Right renal cortex interstitium (tissue), 3 donors: Measurements from ENCODE around the gene C19orf33. TPM values are rescaled to one million over a fixed set of nuclear protein-coding genes. Genes with fewer than 3 reads are reported as not detected.
"Not testable (repeated sequence)": the region's sequence is repeated elsewhere in the genome, so short reads cannot be mapped to it uniquely, and the experiment has no call there.

Experiments used
- DNase-seq, 3 donors: peaks; one replicate each; pipeline ENCODE4 v3.0.0-alpha.2; 2013; ENCODE audit warnings: low read depth in 3 of 3, low spot score in 2 of 3
- polyA plus RNA-seq, 3 donors: library from polyadenylated mRNA; unstranded; fragments of 120-200 nt; gene quantifications; one replicate each; pipeline ENCODE4 v1.2.1, GENCODE V29; 2013; ENCODE audit not compliant: insufficient read length in 3 of 3

Gene C19orf33
- 10 to 100 TPM in 2 of 3 donors, 1 to 10 TPM in 1; 5.2 to 10.7 (median 10.5) TPM for polyA plus RNA-seq

DNA sequence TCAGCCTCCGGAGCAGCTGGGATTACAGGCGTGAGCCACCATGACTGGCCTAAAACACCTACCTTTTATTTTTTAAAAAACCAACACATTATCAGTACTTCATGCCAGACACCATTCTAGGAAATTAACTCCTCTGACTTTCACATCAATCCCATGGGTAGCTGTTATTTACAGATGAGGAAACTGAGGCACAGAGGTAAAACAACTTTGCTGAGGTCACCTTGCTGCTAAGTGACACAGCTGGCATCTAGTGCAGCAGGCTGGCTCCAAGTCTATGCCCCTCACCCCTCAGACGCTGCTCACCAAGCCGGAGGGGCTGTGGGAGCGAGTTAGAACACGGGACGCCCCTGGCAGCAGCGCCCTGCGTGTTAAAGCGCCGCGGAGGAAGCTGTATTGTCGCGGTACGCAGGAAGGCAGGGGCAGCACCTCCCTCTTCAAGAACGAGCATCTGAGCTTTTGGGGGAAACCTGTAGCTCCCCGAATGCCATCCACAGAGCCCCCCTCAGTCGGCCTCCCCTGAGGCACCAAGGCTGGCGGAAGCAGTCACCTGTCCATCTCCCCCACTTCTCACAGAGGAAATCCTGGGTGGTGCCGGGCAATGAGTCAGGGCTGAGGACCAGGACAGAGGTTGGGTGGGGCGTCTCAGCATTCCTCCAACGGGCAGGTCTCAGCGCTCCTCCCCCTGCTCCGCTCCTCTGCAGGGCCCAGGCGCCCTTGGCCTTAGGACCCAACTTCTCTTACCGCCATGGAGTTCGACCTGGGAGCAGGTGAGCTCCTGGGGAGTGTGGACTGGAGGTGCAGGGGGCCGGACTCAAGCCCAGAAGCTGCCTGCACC, at the start of gene C19orf33:
TSS of gene C19orf33 (plus strand) at position 735 of the 835 bp plus-strand sequence. CDS start at position 746, 11 bp downstream.
- no peak for DNase-seq

DNA sequence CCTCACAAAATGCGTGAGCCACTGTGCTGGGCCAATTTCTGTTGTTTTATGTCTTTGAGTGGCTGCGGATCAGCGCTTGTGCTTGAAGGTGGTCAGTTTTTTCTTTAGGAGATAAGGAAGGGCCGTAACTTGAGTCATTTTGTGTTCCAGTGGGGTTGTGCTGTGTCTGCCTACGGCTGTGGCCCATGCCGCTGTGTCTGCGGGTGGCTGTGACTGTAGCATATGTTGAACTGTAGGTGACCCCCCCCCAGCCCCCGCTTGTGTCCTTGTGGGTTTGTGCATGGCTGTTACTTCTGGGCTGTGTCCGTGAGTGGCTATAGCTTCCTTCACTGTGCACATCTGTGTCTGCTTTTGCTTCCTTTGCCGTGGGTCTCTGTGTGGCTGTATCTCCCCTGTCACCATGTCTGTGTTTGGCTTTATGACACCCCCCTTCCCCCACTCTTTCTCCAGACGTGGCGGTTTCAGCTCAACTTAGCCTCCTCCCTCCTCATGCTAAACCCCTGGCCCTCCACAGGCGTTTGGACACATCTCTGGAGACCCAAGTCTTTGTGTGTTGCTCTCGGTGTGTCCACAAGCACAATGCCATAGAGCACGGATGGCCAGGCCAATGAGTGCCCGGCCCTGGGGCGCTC, 48.6 kb upstream of the C19orf33 start:
- no peak for DNase-seq

DNA sequence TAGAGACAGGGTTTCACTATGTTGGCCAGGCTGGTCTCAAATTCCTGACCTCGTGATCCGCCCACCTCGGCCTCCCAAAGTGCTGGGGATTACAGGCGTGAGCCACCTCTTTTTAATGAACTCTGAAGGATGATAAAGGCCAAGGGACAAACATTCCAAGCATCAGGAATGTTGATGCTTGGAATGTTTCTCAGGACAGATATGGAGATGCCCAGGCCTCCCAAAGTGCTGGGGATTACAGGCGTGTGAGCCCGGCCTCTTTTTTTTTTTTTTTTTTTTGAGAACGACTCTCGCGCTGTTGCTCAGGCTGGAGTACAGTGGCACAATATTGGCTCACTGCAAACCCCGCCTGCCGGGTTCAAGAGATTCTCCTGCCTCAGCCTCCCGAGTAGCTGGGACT, 42.1 kb upstream of the C19orf33 start:
- DNase-seq = not testable (repeated sequence)

DNA sequence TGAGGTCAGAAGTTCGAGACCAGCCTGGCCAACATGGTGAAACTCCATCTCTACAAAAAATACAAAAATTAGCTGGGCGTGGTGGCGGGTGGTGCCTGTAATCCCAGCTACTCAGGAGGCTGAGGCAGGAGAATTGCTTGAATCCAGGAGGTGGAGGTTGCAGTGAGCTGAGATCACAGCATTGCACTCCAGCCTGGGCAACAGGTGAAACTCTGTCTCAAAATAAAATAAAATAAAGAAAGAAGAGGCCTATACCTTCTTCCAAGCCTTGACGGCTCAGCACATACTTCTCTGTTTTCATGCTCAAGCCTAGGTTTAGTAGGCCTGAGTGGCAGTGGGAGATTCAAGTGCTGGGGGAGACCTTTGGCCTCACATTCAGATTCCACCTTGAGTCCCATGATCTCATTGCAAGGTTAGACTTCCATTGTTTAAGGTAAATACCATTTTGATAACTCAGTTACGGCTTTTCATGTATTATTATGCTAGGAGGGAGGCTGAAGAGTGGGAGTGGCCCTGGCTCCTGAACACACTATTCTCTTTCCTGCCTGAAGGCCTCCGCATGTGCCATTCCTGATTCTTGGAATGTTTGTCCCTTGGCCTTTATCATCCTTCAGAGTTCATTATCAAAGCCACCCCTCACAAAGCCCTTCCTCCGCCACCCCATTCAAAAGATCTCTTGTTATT, 41.3 kb upstream of the C19orf33 start:
- no peak for DNase-seq

DNA sequence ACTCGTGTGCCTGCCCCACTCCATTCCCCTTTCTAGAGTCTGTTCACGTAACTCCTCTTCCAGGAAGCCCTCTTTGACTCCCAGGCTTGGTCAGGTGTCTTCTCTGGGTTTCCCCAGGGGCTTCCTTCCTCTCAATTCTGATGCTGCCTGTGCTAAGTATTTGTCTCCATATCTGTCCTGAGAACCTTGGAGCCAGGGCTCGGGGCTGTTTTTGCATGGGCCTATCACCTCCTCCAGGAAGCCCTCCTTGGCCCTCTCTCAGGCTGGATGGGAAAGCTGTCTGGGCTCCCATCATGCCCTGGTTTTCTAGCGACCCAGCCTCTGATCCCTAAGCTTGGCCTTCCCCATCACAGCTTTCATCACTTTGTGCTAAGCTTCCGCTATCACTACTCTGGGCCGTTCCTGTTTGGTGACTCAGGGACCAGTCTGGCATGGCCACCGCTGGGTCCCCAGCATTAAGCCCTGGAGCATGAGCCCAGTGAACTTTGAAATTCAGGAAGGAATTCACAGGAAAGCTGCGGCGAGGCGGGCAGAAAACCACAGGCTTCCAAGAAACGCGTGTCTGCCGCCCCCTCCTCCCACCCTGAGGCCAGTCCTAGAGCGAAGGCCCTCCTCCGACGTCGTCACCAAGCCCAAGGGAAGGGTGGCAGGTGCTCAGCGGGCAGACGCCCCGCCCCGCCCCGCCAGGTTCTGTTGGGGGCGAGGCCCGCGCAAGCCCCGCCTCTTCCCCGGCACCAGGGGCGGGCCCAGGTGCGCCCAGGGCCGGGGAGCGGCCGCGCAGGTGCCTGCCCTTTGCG, 40.2 kb upstream of the C19orf33 start:
- DNase-seq = no peak

DNA sequence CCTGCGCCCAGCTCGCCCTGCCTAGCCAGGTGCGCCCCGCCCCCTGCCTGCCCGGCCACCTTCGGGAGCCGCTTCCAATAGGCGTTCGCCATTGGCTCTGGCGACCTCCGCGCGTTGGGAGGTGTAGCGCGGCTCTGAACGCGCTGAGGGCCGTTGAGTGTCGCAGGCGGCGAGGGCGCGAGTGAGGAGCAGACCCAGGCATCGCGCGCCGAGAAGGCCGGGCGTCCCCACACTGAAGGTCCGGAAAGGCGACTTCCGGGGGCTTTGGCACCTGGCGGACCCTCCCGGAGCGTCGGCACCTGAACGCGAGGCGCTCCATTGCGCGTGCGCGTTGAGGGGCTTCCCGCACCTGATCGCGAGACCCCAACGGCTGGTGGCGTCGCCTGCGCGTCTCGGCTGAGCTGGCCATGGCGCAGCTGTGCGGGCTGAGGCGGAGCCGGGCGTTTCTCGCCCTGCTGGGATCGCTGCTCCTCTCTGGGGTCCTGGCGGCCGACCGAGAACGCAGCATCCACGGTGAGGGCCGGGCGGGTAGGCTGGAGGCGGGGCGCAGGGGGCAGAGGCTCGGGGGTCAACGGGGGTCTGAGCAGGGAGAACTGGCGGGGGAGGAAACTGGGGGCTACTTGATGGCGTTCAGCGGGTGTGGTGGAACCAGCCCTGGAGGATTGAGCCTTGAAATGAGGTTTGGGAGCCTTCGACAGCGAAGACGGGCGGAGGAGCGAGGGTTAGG, 39.4 kb upstream of the C19orf33 start, which contains the start of gene SPINT2:
TSS of gene SPINT2 (plus strand) at position 88 of the 727 bp plus-strand sequence. CDS start at position 408, 320 bp downstream.
- no peak for DNase-seq

DNA sequence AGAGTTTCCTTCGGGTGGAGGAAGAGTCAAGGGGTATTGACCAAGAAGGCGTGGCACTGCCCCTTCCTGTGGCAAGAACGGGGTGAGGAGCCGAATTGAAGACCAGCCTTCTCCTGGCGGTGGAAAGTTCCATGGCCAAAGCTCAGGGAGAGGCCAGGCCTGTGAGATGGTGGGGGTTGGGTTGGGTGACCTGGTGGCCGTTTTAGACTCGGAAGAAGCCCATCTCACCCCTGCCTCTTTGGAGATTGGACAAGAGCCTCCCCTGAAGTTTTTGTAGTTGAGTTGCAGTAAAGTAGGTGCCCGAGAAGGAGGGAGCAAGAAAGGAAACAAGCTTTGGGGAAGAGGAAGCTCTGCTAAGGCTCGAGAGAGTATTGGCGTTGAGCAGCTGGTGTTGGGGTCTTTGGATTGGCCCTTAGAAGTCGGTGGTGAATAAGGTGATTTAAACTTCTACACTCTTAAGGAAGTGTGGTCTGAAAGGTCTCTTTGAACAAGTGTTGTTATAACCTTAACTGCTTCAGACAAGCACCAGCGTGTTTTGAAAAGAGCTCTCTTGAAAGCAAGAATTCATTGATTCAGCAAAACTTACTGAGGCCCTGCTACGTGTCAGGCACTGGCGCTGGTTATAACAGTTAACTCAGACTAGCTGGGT, 38.7 kb upstream of the C19orf33 start:
- no peak for DNase-seq

DNA sequence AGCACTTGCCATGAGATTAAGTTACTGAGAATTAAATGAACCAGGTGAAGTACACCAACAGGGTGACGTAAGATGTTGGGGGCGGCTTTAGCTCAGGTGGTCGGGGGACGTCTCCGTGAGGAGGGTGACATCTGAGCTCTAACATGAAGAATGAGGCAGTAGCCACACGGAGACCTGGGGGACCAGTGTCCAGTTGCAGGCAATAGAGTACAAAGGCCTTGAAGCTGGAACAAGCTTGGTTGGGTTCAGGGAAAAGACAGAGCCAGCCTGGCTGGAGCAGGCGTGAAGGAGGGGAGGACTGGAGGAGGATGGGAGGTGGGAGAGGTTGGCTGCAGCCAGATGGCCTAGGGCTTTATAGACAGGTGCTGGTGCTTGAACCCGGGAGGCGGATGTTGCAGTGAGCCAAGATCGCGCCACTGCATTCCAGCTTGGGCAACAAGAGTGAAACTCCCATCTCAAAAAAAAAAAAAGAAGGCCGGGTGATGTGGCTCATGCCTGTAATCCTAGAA, 38.1 kb upstream of the C19orf33 start:
- no peak for DNase-seq

DNA sequence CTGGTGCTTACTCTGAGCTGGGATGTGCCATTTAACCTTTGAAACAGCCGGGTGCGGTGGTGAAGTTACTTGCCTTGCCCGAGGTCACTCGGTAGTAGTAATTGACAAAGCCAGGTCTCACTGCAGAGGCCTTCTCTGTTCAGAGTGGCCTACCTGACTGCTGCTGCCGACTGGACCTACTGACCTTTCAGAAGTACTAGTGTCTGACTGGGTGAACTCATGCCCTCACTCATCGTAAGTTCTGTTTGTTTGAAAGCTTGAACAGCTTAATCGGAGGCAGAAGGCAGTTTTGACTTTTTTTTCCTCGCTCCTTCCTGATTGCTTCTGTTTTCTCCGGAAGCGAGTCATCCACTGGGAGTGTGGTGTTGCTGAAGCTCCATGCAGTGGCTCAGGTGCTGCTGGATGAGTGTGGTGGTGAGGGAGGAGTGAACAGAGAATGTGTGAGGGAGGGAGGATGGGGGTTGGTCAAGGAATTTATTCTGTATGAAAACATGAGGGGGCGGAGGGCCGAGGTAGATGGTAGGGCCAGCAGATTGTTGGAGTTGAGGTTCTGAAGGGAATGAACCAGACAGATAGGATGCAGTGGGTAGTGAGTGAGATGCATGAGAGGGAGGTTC, 37.0 kb upstream of the C19orf33 start:
- no peak for DNase-seq

DNA sequence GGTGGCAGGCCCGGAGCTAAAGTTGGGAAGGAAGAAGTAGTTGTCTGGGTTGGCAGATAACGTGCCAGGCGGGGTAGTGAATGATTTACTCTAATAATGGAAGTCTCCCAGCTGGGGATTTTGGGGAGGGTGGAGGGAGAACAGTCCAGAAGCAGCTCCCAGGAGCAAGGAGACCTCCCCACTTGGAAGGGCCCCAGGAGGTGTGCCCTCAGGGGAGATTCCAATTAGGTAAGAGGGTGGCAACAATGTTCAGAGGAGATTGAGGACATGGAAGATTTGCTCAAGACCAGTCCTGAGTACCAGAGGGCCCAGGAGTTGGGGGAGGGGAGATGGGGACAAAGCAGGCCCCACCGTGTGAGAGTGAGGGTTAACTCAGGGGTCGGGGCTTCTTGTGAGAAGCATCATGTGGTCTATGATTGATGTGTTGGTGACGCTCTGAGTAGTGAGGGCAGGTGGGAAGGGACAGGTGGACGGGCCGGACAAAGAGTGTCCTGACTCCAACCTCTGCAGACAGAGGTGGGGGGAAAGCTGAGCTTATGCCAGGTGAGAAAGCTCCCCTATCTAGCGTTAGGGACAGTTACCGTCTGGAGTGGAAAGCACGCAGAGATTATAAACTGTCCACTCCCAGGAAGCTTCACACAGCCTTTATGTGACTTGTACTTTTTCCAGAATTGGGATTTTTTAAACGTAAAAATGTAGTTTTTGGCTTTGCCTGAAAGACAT, 36.1 kb upstream of the C19orf33 start:
- DNase-seq = no peak

DNA sequence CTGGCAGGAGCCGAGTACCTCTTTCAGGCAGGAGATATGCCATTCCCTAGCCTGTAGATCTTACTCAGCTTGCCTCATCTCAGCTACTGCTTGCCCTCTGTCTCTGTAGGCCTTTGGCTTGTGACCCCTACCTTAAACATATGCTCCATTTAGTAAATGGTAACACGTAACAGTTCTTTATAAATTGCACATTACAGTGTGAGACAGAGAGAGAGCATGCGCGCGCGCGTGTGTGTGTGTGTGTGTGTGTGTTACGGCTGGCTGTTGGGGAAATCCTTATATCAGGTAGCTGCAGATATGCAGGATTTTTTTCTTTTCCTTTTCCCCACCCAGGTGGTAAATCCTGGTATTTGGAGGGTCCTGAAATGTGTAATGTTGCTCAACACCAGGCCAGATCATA, 35.5 kb upstream of the C19orf33 start:
- DNase-seq = no peak

DNA sequence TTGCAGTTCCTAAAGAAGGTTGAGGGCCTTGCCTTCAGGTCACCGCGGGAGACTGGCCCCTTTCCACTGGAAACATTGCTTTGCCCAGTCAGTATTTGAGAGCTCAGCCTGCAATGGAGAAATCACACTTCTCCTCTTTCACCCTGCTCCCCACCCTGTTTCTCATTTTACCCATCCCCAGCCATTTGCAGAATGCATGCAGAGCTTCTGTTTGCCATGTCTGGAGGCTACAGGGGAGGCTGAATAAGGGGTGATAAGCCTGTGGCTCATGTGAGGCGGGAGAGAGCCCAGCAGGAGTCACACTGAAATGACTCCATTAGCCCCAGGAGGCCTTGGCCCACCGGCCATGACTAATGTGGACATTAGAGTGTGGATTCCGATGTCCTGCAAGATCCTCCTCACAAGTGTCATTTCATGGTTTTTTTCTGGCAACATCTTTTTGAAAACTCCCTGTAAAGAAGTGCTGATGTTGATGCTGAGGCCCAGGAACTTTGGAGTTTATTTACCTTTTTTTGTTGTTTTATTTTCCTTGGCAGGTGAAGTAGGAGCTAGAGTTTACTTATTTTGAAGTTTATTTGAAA, 33.4 kb upstream of the C19orf33 start:
- DNase-seq = no peak

DNA sequence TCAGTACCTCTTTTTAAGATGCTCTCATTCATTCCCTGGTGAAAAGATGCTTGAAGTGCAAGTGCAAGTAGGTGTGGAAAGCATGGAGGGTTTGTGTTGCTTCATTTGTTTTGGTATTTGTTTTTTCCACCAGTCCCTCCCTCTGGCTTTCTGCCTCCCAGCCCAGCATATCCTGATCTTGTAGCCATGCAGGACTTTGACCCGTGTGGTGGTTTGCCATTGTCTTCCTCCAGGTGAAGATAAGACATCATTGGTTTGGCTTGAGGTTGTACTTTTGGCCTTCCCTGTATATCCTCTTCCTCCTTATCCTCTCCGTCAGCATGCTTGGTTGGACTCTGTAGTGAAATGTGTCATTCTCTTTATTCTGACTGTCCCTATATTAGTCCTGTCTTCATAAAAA, 30.6 kb upstream of the C19orf33 start:
- DNase-seq = no peak

DNA sequence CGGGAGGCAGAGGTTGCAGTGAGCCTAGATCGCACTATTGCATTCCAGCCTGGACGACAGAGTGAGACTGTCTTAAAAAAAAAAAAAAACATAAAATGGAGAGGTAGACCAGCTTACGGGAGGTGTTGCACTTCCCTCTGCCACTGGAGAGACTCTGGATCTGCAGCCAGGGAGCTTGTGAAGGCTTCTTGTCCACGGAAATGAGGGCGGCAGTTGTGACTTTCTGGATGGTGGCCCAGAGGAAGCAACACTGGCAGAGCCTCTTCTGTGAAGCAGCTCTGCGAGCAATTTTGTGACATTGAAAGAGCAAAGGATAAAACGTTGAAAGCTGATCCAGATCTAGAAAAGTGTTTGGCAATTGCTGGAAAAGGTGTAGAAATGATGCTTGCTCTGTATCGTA, 29.3 kb upstream of the C19orf33 start:
- DNase-seq = no peak

DNA sequence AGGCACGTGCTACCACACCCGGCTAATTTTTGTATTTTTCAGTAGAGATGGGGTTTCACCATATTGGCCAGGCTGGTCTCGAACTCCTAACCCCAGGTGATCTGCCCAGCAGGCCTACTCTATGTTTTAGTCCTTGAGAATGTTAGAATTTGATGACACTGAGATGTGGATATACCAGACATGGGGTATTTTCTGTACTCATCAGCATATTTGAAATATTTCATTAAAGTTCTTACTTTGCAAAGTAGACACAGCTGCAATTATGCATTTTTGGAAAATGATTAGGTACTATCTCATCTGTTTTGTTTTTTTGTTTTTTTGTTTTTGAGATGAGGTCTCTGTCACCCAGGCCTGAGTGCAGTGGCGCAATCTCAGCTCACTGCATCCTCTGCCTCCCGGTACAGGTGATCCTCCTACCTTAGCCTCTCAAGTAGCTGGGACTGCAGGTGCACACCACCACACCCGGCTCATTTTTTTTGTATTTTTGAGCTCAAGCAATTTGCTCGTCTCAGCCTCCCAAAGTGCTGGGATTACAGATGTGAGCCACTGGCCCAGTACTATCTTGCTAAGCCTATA, 27.0 kb upstream of the C19orf33 start:
- DNase-seq = no peak

DNA sequence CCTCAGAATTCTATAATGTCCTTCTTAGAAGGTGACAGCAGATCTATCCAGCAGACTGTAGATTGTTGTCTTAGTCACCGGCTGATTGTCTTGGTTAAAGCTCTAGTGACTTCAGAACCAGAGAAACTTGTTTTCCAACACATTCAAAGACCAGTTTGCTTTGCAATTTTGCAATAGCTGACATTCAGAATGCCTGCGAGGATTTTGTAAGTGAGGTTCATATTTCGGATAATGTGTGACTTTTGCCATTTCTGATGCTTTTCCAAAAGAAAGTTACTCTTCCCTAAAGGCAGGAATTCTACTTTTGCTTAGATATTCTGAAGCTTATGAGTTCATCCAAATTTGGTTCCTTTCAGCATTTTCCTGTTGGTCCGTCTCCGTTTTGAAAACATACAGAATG, 26.5 kb upstream of the C19orf33 start:
- no peak for DNase-seq

DNA sequence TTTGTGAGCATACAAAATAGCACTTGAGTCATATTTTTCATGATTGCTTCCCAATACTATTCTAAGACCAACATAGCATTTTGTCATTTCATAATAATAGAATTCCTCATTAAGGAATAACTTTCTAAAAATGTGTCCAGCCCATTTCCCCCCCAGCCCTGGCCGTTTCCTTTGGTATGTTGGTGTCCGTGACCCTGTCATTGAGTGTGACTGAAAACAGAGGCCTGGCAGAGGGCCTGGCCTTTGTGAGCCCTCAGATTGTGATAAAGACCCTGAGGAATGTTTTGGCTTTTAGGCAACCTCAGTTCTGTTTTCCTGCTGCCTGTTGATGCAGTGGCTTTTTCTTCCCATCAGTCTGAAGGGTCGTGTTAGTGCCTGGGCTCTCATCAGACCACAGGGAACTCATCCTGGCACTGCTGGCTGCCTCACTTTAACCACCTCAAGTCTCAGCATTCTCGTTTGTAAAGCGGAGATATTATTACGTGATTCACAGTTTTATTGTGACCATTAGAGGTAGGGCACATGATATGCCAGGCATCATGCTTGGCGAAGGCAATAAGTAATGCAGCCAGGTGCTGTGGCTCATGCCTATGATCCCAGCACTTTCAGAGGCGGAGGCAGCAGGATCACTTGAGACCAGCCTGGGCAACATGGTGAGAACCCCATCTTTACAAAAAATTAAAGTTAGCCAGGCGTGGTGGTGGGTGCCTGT, 25.9 kb upstream of the C19orf33 start:
- no peak for DNase-seq
